ENCODE measurements around the gene TSSK2.

The TSSK2 gene

GRCh38 chr22:19109198-19110063 is 21.7 kb upstream of the TSSK2 start:
- TF ChIP-seq CTCF (IDR thresholded peaks at IDR 0.05; ENCODE audit: low read depth, low read length): no peak
- Histone ChIP-seq H3K27ac (no peak overlapping the region), H3K4me3 (ENCODE audit: low read depth, low read length) (no peak overlapping the region), H3K27me3 (ENCODE audit: insufficient read depth, low read depth, severe bottlenecking) (no peaks in the 10 kb centered on the region), H3K9me3 (ENCODE audit: severe bottlenecking) (no peaks in the 10 kb centered on the region), H3K36me3 (no peaks in the 10 kb centered on the region)
- DNase-seq: no peak

- Histone ChIP-seq H3K27me3 (ENCODE audit: insufficient read depth, low read depth, severe bottlenecking) (no peaks in the 10 kb centered on the region), H3K27ac (no peak overlapping the region), H3K36me3 (no peaks in the 10 kb centered on the region), H3K4me3 (ENCODE audit: low read depth, low read length) (no peak overlapping the region), H3K9me3 (ENCODE audit: severe bottlenecking) (no peaks in the 10 kb centered on the region)
- no peak for DNase-seq
- TF ChIP-seq CTCF (IDR thresholded peaks at IDR 0.05; ENCODE audit: low read depth, low read length): no peak
Measured at GRCh38 chr22:19110064-19110458, 21.0 kb upstream of the TSSK2 start.

- Histone ChIP-seq H3K36me3 (peaks cover 3% of the 10 kb centered on the region; the same call in 1 of the 2 replicates), H3K27me3 (ENCODE audit: insufficient read depth, low read depth, severe bottlenecking) (no peaks in the 10 kb centered on the region), H3K4me3 (ENCODE audit: low read depth, low read length) (no peak overlapping the region), H3K27ac (no peak overlapping the region), H3K9me3 (ENCODE audit: severe bottlenecking) (no peaks in the 10 kb centered on the region)
- TF ChIP-seq CTCF (IDR thresholded peaks at IDR 0.05; ENCODE audit: low read depth, low read length): no peak
- no peak for DNase-seq
Measured at GRCh38 chr22:19110646-19111045, 20.5 kb upstream of the TSSK2 start.

- no peak overlapping the region for H3K4me3 ChIP-seq (ENCODE audit: low read depth, low read length)
- H3K27ac ChIP-seq: no peak overlapping the region
Measured at GRCh38 chr22:19111140-19111539, 20.0 kb upstream of the TSSK2 start.

GRCh38 chr22:19111584-19111983 is 19.5 kb upstream of the TSSK2 start:
- Histone ChIP-seq H3K4me3 (ENCODE audit: low read depth, low read length) (no peak overlapping the region), H3K27ac (no peak overlapping the region), H3K27me3 (ENCODE audit: insufficient read depth, low read depth, severe bottlenecking) (no peaks in the 10 kb centered on the region), H3K36me3 (peaks cover 3% of the 10 kb centered on the region; the same call in 1 of the 2 replicates), H3K9me3 (ENCODE audit: severe bottlenecking) (no peaks in the 10 kb centered on the region)
- no peak for TF ChIP-seq CTCF (IDR thresholded peaks at IDR 0.05; ENCODE audit: low read depth, low read length)
- DNase-seq: no peak

More at GRCh38 chr22:19111140-19111539, 20.0 kb upstream of the TSSK2 start:
- H3K9me3 ChIP-seq (ENCODE audit: severe bottlenecking): no peaks in the 10 kb centered on the region
- TF ChIP-seq CTCF (IDR thresholded peaks at IDR 0.05; ENCODE audit: low read depth, low read length): no peak
- no peaks in the 10 kb centered on the region for H3K27me3 ChIP-seq (ENCODE audit: insufficient read depth, low read depth, severe bottlenecking)
- peaks cover 3% of the 10 kb centered on the region; the same call in 1 of the 2 replicates for H3K36me3 ChIP-seq
- no peak for DNase-seq

All from WERI-Rb-1 (cell line).